Suppressor macrophage treated with lipopolysaccharide for 1 hour (primary cell): ENCODE measurements around the gene CDC14B.
"Not testable (repeated sequence)": the region's sequence is repeated elsewhere in the genome, so short reads cannot be mapped to it uniquely, and the experiment has no call there.

Experiments
- DNase-seq, 3 donors: peaks; one replicate each; pipeline ENCODE4 v3.0.0-alpha.2; 2020 to 2022

The CDC14B gene

GRCh38 chr9:96585426-96585825, 34.2 kb downstream of the CDC14B start:
- DNase-seq = no peak

DNA sequence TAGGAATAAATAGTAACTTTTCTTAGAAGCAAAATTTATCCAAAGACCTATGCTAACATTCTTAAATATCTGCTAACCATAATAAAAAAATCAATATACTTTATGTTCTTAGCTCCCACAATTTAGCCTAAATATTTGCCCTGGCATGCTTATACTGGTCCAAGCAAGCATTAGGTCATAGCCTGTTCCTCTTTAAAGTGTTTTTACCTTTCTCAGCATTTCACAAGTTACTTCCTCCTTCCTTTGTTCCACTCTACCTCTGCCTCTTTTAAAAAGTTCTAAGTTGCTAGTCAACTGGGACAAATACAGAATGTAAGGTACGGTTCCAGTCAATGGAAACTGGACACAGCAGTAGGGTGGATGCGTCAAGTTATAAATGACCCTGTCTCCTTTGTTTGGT, 37.4 kb downstream of the CDC14B start:
- DNase-seq = not testable (repeated sequence)

DNA sequence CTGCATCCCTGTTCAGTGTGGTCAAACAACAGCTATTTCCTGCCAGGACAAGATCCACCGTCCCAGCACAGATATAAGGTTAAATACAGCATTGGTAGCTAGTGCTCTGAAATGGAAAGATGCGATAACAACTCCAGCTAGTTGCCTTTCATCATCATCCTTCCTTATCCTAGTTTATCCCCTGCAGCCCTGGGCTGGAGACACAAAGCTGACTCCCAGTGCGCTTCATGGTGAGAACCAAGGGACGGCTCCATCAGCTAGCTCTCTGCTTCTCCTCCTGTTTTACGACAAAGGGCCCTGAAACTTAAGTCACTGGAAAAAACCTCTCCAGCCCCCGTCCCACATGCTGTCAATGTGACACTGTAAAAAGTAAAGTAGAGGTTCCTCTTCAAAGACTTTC, 37.9 kb downstream of the CDC14B start:
- DNase-seq = peak in 2 of 3 donors; percentile 36 to 43

GRCh38 chr9:96581301-96581700, 38.3 kb downstream of the CDC14B start:
- no peak for DNase-seq

DNA sequence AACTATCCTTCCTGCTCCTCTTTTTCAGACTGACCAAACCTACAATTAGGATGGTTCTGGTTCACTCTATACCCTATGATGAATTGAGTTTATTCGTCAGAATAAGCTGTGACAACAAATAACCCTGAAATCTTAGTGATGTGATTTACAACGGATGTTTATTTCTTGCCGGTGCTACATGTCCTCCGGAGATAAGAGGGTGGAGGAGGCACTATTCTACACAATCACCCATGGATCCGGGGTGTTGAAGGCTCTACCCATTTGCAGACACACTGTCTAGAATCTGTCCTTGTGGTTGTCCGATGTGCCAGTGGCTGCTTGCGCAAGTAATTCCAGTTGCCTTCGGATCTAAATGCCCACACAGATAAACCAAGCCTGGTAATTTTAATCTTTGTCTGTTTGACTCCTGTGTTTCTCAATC, 44.7 kb downstream of the CDC14B start:
- no peak for DNase-seq

- DNase-seq = no peak
These were observed 45.2 kb downstream of the CDC14B start for GRCh38 chr9:96574455-96574854.

DNA sequence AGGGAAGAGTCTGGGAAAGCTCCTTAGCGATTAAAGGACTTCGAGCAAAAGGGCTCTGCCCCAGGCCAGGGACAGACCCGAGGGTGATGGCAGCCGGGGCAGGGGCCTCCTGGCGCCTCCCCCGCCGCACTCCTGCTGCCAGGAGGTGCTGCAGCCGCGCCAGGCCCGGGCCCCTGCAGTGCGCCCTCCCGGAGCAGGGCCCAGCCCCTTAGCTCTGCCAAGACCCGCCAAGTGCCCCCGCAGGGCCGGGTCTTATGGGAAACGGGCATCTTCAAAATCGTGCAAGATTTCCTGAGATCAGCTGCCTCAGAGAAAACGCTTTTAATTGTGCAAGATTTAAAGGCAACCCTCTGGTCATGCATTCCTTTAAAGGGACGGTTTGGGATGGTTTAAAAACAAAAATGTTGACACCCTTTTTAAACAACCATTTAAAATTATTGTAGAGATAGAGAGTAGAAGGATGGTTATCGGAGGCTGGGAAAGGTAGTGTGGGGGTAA, 52.4 kb downstream of the CDC14B start:
- DNase-seq = peak in 1 of 3 donors; percentile 5

GRCh38 chr9:96566498-96567202, 53.0 kb downstream of the CDC14B start:
- DNase-seq = peak; percentile 84 to 94 (median 89)

DNA sequence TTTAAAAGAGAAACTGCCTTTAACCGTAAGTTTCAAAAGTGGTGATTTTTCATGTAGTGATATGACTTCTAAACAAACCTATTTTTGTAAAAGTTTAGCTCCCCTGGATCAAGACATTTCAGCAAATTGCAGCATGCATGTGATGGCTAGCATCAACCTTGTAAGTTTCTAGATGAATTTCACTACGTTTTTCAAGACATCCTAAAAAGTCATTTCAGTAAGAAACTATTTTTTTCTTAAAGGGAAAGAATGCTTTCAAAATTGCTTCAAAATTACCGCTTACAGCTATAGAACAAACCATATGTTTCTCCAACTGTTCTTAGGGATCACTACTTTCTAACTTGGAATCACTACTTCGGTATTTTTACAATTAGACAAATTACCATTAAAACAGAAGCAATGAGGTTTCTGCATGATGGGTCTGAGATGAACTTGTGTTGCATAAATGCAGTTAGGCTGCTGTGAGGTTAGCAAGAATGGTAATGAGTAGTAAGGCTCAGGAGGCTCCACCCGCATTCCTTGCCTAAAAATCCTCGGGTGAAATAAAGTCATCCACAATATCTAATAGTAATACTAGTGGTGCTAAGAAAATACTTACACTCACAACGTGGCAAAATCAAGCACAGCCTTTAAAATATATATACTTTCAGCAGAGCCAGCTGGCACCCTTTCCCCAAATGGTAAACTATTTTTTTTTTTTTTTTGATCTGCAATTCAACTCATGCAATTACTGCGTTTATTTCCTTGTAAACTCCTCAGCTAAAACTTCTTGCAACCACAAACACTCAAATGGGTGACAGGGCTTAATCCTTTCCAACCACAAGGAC, 53.8 kb downstream of the CDC14B start:
- peak in 1 of 3 donors; percentile 3 for DNase-seq

DNA sequence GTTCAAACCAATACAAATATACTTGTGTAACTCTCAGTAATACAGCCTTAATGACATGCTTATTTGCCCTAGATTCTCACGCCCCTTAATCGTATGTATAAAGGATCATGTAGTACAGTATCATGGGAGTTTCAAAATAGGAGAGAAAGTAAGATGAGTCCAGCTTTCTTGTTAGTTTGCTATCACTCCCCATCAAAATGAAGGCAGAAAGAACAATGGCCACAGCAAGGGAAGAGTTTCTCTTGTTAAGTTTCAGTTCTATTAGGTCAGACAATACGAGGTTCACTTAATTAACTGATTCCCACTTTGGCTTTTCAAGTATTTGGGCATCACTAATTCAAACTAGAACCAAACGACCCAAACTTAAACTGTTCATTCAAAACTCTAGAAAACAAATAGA, 55.4 kb downstream of the CDC14B start:
- no peak for DNase-seq

DNA sequence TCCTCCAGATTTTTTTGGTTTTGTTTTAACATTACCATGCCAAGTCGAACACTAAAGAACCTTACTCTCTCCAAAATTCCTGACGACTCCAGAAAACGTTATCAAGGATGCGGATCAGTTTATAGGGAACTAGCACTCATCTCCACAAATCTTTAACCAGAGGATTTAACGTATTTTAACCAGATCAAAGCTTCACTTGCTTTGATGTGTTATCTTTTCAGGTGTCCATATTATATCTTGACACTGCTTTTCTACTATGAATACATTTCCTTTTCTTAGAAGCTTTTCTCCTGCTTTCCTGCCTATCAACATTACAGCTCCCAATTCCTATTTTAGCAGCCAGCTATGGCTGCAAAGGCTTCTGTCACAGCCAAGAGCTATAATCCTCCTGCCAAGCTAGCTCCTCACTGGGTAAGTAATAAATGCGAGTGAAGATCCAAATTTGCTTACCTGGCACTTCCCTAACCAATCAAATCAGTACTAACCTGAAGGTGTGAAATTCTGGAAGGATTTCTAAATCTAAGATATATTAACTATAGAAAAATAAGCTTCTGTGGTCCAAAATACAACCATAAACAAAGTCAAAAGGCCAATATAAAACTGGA, 60.2 kb downstream of the CDC14B start:
- no peak for DNase-seq

DNA sequence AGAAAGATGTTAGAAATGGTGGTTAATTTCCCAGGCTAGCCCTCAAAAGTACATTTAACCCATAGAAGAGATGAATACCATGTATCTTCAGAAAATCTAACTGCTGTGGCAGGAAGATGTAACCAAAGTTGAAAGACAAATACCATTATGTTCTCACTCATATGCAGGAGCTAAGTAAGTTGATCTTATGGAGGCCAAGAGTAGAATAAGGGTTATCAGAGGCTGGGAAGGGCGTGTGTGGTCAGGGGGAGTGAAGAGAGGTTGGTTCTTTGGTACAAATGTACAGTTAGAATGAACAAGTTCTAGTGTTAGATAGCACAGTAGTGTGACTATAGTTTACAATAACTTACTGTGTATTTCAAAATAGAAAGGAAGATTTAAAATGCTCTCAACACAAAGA, 61.7 kb downstream of the CDC14B start:
- no peak for DNase-seq

- no peak for DNase-seq
These were observed 62.8 kb downstream of the CDC14B start for GRCh38 chr9:96556701-96557461.

- DNase-seq = peak; percentile 36 to 73 (median 42)
These were observed 63.9 kb downstream of the CDC14B start for GRCh38 chr9:96555567-96556386.

- peak; percentile 61 to 83 (median 83) for DNase-seq
These were observed 64.7 kb downstream of the CDC14B start for GRCh38 chr9:96554801-96555566.

- DNase-seq = no peak
These were observed 65.3 kb downstream of the CDC14B start for GRCh38 chr9:96554326-96554725.

DNA sequence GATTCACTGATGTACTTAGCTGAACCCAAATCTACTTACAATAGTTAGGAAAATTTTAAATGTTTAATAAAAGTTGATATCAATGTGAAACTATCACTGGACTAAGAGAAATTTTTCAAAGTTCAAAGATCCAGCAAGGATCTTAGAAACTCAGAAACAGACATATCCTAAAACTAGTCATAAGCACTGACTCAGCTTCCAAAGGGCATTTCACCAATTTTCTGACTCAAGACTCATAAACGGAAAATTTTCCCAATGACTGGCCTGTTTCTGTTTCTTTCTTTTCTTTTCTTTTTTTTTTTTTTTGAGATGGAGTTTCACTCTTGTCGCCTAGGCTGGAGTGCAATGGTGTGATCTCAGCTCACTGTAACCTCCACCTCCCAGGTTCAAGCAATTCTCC, 66.6 kb downstream of the CDC14B start:
- DNase-seq = peak; percentile 47 to 86 (median 56)

DNA sequence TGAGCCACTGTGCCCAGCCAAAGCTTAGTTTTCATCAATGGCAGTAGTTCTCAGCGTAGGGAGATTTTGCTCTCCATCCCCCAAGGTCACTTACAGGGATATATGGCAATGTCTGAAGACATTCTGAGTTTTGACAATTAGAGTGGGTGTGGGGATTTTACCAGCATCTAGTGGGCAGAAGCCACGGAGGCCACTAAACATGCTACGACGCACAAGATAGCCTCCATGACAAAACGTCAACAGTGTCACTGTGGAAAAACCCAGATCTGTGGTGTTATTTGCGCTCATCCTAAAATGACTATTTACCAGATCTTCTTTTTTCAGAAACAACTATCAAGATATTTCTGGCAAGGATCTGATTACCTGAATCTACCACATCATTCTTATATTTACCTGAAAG, 68.2 kb downstream of the CDC14B start:
- DNase-seq = peak in 1 of 3 donors; percentile 20

DNA sequence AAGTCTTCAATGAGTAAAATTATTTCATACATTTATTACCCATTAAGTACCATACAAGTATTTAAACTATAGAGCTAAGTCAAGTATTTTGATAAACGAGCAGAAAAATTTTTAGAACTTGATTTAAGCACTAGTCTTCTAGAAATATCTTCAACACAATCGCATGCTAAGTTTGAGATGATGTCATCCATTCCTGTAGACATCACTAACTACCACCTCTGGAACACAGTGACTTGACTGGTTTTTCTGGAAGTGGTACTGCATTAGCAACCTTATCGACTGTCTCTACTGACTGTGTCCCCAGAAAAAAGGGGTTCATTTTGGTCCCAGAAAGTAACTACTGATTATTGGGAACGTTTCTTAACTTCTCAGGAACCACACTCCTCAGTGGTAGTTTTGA, 69.0 kb downstream of the CDC14B start:
- DNase-seq = no peak

GRCh38 chr9:96543131-96543530, 76.5 kb downstream of the CDC14B start:
- DNase-seq = not testable (repeated sequence)

DNA sequence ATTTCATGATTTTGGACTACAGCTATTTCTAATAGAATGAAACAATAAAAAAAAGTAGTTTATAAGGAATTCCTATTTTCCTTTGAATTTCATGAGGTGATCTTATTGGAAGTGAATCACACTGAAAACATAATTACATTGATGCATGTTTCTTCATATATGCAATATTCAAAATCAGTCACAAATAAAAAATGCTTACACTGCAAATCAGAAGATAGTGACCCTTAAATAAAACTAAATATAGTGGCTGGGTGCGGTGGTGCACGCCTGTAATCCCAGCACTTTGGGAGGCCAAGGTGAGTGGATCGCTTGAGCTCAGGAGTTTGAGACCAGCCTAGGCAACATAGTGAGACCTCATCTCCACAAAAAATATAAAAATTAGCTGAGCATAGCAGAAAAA, 79.5 kb downstream of the CDC14B start:
- DNase-seq = no peak
